Memory B cell (primary cell): ENCODE data around the gene YIPF6.
"Not testable (repeated sequence)": the region's sequence is repeated elsewhere in the genome, so short reads cannot be mapped to it uniquely, and the experiment has no call there.

Experiments
- ATAC-seq: fragments of 150-1000 bp; cut with Tn5 transposase; 2 replicates; pipeline ENCODE4 v1.10.0; 2021; ENCODE audit warnings: low read depth, mild to moderate bottlenecking, moderate library complexity
- DNase-seq, 2 donors: peaks; one replicate each; pipeline ENCODE4 v3.0.0; 2022; ENCODE audit warnings: low spot score in 2 of 2
- H3K27ac Mint-ChIP-seq: one replicate; pipeline ENCODE4 v1.8.0; 2022; ENCODE audit warnings: mild to moderate bottlenecking, moderate library complexity, mixed read lengths
- H3K27me3 Mint-ChIP-seq: one replicate; pipeline ENCODE4 v1.8.0; 2022; ENCODE audit warnings: mixed read lengths
- H3K36me3 Mint-ChIP-seq: one replicate; pipeline ENCODE4 v1.8.0; 2022; ENCODE audit warnings: mild to moderate bottlenecking, mixed read lengths
- H3K4me1 Mint-ChIP-seq: one replicate; pipeline ENCODE4 v1.8.0; 2022; ENCODE audit warnings: mixed read lengths
- H3K4me3 Mint-ChIP-seq: one replicate; pipeline ENCODE4 v1.8.0; 2022; ENCODE audit warnings: mild to moderate bottlenecking, moderate library complexity, mixed read lengths
- H3K9me3 Mint-ChIP-seq: one replicate; pipeline ENCODE4 v1.8.0; 2022; ENCODE audit warnings: mixed read lengths

The YIPF6 gene

DNA sequence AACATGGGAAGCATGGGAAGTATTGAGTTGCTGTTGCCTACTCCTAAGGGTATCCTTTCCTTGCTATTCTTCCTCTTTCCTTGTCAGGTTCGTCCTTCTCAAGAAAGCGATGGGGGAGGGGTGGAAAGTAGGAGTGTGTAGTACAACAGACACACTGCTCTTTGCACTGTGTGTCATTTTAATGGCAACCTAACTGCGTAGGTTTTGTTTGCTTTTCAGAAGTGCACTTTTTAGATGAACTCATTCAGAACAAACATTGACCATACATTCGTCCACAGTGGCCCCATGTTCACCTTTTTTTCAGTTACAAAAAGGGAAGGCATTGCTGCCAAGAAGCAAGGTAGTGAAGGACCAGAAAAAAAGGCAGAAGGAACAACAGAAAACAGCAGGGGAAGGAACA, 10.2 kb upstream of the YIPF6 start:
- Mint-ChIP-seq H3K27ac (no peak overlapping the region), H3K4me1 (no peaks in the 10 kb centered on the region), H3K4me3 (no peak overlapping the region), H3K9me3 (no peaks in the 10 kb centered on the region), H3K36me3 (no peaks in the 10 kb centered on the region), H3K27me3 (peaks cover 1% of the 10 kb centered on the region)
- no peak for DNase-seq
- ATAC-seq: no peak

DNA sequence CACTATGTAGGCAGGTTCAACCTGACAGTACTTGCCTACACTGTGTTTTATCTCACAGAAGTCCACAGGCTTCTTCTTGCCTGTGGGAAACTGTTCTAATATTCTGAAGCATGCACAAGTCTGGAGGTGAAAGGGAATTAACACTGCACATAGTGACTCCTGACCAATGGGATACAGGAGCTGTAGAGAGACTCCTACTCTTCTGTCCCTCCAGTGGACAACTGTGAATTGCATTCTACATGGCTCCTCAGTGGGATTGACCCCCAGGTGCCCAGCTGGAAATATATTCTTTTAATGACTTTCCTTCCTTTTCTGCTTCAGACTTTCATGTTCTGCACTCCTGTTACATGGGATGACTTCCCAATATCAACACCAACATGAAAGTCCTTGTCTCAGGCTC, 8.2 kb upstream of the YIPF6 start:
- ATAC-seq (peak; percentile 38), DNase-seq (no peak)
- Mint-ChIP-seq H3K27ac (no peak overlapping the region), H3K27me3 (peaks cover 6% of the 10 kb centered on the region), H3K9me3 (no peaks in the 10 kb centered on the region), H3K4me1 (no peaks in the 10 kb centered on the region), H3K4me3 (no peak overlapping the region), H3K36me3 (no peaks in the 10 kb centered on the region)

DNA sequence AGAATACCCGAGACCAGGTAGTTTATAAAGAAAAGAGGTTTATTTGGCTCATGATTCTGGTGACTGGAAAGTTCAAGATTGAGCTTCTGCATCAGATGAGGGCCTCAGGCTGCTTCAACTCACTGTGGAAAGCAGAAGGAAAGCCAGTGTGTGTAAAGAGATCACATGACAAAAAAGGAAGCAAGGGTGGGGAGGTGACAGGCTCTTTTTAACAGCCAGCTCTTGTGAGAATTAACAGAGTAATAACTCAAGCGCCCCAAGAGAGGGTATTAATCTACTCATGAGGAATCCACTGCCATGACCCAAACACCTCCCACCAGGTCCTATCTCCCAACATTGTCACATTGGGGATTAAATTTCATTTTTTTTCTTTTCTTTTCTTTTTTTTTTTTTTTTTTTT, 6.3 kb upstream of the YIPF6 start:
- Mint-ChIP-seq H3K9me3 (no peaks in the 10 kb centered on the region), H3K36me3 (no peaks in the 10 kb centered on the region), H3K27ac (no peak overlapping the region), H3K27me3 (peaks cover 6% of the 10 kb centered on the region), H3K4me3 (no peak overlapping the region), H3K4me1 (no peaks in the 10 kb centered on the region)
- DNase-seq (no peak), ATAC-seq (no peak)

DNA sequence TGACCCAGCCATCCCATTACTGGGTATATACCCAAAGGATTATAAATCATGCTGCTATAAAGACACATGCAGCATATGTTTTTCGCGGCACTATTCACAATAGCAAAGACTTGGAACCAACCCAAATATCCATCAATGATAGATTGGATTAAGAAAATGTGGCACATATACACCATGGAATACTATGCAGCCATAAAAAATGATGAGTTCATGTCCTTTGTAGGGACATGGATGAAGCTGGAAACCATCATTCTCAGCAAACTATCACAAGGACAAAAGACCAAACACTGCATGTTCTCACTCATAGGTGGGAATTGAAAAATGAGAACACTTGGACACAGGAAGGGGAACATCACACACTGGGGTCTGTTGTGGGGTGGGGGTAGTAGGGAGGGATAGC, 5.1 kb upstream of the YIPF6 start:
- not testable (repeated sequence) for DNase-seq, ATAC-seq, H3K4me1 Mint-ChIP-seq, H3K27me3 Mint-ChIP-seq, H3K27ac Mint-ChIP-seq, H3K36me3 Mint-ChIP-seq, H3K4me3 Mint-ChIP-seq, H3K9me3 Mint-ChIP-seq

DNA sequence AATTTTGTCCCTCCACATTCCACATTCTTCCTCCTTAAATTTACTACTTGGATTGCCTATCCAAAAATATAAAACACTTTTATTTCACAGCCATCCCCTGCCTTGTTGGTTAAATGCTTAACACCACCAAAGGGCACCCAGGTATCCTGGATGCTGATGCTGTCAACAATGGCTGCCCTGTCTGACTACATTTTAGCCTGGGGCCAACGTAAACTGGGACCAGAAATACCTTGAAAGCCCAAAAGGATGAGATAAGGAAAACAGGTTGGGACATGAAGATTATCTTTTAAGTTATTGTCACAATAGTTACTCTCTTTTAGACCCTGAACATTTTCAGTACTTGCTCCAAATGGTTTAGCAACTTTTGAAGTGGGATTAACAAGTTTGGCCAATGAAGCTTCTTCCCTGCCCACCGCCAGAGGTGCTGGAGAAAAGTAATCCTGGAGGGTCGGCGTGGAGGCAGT, 775 bp upstream of the YIPF6 start:
- Mint-ChIP-seq H3K4me1 (peaks cover 9% of the 10 kb centered on the region), H3K4me3 (peak overlapping the region; percentile 98), H3K9me3 (no peaks in the 10 kb centered on the region), H3K27ac (peak overlapping the region; percentile 99), H3K36me3 (peaks cover 2% of the 10 kb centered on the region), H3K27me3 (peaks cover 4% of the 10 kb centered on the region)
- ATAC-seq: no peak
- no peak for DNase-seq

DNA sequence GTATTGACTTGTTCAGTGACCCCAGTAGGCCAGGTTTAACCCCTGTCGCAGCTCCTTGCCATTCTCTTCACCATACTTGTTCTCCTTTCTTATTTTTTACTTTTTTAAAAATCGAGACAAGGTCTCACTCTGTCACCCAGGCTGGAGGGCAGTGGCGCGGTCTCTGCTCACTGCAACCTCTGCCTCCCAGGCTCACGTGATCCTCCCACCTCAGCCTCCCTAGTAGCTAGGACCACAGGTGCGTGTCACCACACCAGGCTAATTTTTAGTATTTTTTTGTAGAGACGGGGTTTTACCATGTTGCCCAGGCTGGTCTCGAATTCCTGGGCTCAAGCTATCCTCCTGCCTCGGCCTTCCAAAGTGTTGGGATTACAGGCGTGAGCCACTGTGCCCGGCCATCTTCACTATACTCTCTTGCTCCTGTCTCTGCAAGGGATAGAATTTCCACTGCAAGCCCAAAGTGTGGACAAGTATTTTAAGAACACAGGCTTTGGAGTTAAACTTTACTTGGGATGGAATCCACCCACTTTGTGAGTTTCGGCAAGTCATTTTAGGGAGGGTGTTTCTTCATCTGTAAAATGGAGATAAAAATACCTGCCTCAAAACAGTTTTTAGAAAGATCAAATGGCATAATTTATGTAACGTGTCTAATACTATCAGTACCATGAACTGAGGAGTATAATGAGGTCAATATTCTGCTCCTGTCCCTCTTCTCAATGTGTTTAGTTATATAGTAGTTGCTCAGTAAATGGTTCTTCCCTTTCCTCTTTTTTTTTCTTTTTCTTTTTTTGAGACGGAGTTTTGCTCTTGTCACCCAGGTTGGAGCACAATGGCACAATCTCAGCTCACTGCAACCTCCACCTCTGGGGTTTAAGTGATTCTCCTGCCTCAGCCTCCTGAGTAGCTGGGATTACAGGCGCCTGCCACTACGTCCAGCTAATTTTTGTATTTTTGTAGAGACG, 973 bp downstream of the YIPF6 start:
- peaks cover 2% of the 10 kb centered on the region for H3K36me3 Mint-ChIP-seq
- ATAC-seq (no peak), DNase-seq (no peak)
- H3K9me3 Mint-ChIP-seq: no peaks in the 10 kb centered on the region
- H3K4me3 Mint-ChIP-seq: peak overlapping the region; percentile 98
- H3K27me3 Mint-ChIP-seq: no peaks in the 10 kb centered on the region
- peaks cover 9% of the 10 kb centered on the region for H3K4me1 Mint-ChIP-seq
- peak overlapping the region; percentile 99 for H3K27ac Mint-ChIP-seq

DNA sequence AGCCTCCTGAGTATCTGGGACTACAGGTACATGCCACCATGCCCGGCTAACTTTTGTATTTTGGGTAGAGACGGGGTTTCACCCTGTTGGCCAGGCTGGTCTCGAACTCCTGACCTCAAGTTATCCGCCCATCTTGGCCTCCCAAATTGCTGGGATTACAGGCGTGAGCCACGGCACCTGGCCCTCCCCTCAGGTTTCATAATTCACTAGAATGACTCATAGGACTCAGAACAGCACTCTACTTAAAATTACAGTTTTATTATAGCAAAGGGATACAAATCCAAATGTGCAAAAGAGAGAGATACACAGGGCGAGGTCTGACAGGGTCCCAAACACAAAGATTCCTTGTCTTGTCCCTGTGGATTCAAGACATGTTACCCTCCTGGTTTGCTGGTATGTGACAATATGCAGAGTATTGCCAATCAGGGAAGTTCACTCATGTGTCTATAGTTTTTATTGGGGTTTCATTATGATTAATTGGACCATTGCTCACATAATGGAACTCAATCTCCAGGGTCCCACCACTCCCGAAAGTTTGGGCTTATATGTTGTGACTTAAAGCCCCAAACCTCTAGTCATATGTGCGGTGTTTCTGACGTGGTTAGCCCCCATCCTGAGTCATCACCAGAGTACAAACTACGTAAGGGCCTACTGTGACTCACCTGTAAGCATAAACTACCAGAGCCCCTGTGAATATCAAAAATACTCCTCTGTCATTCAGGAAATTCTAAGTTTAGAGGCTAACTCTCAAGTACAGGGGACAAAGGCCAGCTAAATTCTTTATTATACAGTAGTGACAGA, 5.2 kb downstream of the YIPF6 start:
- ATAC-seq: no peak
- Mint-ChIP-seq H3K4me1 (peaks cover 21% of the 10 kb centered on the region), H3K4me3 (no peak overlapping the region), H3K27me3 (no peaks in the 10 kb centered on the region), H3K36me3 (peaks cover 2% of the 10 kb centered on the region), H3K9me3 (no peaks in the 10 kb centered on the region), H3K27ac (peak overlapping the region; percentile 24)
- no peak for DNase-seq

DNA sequence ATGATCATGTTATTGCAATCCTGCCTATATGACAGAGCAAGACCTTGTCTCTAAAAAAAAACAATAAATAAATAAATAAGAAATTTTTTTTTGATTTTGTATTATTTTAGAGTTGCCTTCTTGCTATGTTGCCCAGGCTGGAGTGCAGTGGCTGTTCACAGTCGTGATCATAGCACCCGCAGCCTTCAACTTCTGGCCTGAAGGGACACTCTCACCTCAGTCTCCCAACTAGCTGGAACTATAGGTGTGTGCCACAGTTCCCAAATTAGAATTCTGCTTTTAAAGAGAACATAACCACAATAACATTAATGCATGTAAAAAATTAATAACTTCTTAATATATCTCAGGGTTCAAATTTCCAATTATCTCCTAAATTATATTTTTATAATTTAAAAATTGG, 7.8 kb downstream of the YIPF6 start:
- peaks cover 3% of the 10 kb centered on the region for H3K36me3 Mint-ChIP-seq
- H3K4me1 Mint-ChIP-seq: peaks cover 23% of the 10 kb centered on the region
- ATAC-seq (no peak), DNase-seq (no peak)
- no peak overlapping the region for H3K4me3 Mint-ChIP-seq
- H3K27me3 Mint-ChIP-seq: no peaks in the 10 kb centered on the region
- H3K9me3 Mint-ChIP-seq: no peaks in the 10 kb centered on the region
- no peak overlapping the region for H3K27ac Mint-ChIP-seq

DNA sequence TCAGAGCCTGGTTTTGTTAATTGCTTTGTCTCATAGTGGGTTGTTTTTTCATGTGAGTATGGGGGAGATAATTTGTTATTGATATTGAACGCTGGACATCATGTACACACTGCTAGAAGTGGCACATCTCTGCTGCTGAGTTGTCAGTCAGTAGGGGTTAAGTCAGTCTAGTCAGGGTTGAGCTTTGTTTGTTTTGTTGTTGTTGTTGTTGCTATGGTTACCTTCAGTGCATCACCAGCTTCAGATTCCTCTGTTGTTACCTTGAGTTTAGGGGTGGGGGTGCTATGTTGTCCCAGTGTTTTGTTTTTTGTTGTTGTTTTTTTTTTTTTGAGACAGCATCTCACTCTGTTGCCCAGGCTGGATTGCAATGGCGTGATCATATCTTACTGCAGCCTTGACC, 9.9 kb downstream of the YIPF6 start:
- ATAC-seq (peak; percentile 69), DNase-seq (no peak)
- Mint-ChIP-seq H3K4me1 (peaks cover 18% of the 10 kb centered on the region), H3K27me3 (no peaks in the 10 kb centered on the region), H3K27ac (peak overlapping the region; percentile 89), H3K4me3 (no peak overlapping the region), H3K9me3 (no peaks in the 10 kb centered on the region), H3K36me3 (peaks cover 1% of the 10 kb centered on the region)

DNA sequence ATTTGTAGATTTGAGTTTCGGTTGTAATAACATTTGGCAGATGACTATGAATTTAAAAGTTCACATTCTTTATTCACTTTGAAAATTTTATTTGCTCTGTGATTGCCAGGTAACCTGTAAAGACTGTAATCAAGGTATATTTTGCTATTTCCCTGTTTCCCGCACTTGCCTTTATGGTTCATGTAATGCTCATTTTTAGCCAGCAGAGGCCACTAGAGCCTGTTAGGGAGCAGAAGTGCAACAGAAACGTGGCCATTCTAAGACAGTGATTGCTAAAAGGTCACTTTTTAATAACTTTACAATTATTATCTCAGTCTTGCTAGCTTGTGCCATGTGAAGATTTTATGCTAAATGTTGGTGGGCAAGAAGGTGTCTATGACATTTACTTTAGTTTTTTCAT, 12.4 kb downstream of the YIPF6 start:
- H3K4me3 Mint-ChIP-seq: no peak overlapping the region
- peak; percentile 28 to 33 for DNase-seq
- H3K27me3 Mint-ChIP-seq: no peaks in the 10 kb centered on the region
- peaks cover 15% of the 10 kb centered on the region for H3K4me1 Mint-ChIP-seq
- no peaks in the 10 kb centered on the region for H3K9me3 Mint-ChIP-seq
- H3K36me3 Mint-ChIP-seq: peaks cover 1% of the 10 kb centered on the region
- ATAC-seq: peak; percentile 63
- no peak overlapping the region for H3K27ac Mint-ChIP-seq

DNA sequence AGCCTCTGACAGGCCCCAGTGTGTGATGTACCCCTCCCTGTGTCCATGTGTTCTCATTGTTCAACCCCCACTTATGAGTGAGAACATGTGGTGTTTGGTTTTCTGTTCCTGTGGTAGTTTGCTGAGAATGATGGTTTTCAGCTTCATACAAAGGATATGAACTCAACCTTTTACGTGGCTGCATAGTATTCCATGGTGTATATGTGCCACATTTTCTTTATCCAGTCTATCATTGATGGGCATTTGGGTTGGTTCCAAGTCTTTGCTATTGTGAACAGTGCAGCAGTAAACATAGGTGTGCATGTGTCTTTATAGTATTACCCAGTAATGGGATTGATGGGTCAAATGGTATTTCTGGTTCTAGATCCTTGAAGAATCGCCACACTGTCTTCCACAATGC, 25.8 kb downstream of the YIPF6 start:
- DNase-seq, H3K27me3 Mint-ChIP-seq, H3K4me1 Mint-ChIP-seq, H3K27ac Mint-ChIP-seq, ATAC-seq, H3K4me3 Mint-ChIP-seq, H3K9me3 Mint-ChIP-seq: not testable (repeated sequence)
- H3K36me3 Mint-ChIP-seq: peaks cover 41% of the 10 kb centered on the region

DNA sequence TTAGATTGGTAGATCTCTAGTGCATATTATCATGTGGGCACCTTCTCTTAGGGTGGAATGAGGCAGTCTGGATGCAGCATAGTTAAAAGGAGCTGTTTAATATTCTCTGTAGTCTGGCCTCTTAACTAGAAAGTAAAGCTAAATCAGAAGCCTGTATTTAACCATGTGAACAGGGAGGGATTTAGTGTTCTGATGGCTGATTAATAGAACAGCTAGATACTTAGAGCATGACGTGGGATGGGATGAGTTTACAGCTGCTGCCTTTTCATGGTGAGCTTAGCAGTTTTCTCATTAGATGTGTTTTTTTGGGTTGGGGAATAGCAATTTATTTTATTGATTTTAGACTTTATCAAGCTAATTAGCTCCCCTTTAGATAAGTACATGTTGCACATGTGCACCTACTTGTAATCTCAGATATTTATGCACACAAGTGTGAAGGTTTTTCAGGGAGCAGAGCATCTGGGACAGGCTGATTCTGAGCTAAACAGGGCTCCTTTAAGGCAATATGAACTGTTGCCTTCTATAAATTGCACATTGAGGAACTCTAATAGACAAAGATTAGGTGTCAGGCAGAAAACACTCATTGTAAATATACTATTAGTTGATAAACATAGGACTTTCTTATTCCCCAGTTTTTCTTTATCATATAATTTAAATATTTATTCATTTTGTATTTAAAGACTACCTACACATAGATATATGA, 34.1 kb downstream of the YIPF6 start:
- H3K27me3 Mint-ChIP-seq: no peaks in the 10 kb centered on the region
- ATAC-seq: no peak
- peaks cover 10% of the 10 kb centered on the region for H3K36me3 Mint-ChIP-seq
- no peaks in the 10 kb centered on the region for H3K4me1 Mint-ChIP-seq
- H3K4me3 Mint-ChIP-seq: no peak overlapping the region
- no peak overlapping the region for H3K27ac Mint-ChIP-seq
- no peak for DNase-seq
- no peaks in the 10 kb centered on the region for H3K9me3 Mint-ChIP-seq

DNA sequence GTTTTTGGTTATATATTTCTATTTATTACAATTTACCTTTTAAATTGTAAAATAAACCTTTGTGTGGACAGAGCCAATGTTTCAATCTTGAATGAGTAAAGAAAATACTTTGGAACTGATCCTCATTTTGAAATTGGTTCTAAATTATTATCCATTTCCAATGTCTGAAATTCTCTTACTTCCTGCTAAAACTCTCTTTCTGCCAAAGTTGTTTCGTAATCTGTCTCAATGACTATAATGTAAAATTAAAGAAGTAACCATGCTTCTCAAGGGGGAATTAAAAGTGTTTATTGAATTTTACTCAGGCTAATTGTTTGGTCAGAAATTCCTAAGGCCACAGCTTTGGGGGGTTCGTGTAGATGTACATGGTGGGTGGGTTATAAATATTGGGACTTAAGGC, 34.8 kb downstream of the YIPF6 start:
- DNase-seq (no peak), ATAC-seq (no peak)
- H3K27me3 Mint-ChIP-seq: no peaks in the 10 kb centered on the region
- no peaks in the 10 kb centered on the region for H3K4me1 Mint-ChIP-seq
- no peak overlapping the region for H3K27ac Mint-ChIP-seq
- no peak overlapping the region for H3K4me3 Mint-ChIP-seq
- no peaks in the 10 kb centered on the region for H3K9me3 Mint-ChIP-seq
- H3K36me3 Mint-ChIP-seq: peaks cover 7% of the 10 kb centered on the region

DNA sequence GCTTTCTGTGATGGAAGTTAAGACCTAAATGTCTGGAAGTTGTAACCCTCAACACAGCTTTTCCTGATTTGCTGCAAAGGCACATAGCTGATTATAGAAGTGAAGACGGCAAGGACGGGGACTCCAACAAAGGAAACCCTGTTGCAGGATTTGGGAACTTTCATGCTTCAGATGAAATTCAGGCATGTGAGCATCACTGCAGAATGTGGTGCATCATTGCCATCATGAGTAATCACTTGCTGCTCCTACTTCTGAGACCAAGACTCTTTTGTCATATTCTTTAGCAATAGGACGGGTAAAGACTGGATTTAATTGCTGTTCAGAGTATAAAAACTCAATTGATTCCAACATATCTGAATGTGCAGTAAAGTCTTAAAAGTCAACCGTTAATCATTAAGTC, 35.8 kb downstream of the YIPF6 start:
- Mint-ChIP-seq H3K4me1 (no peaks in the 10 kb centered on the region), H3K27ac (no peak overlapping the region), H3K9me3 (no peaks in the 10 kb centered on the region), H3K36me3 (peaks cover 2% of the 10 kb centered on the region), H3K4me3 (no peak overlapping the region), H3K27me3 (no peaks in the 10 kb centered on the region)
- DNase-seq (no peak), ATAC-seq (no peak)
